Osteocyte (in vitro differentiated cells): Measurements from ENCODE around the gene CDK16. TPM values are rescaled to one million over a fixed set of nuclear protein-coding genes. Genes with fewer than 3 reads are reported as not detected.

ENCODE experiments used
- DNase-seq: peaks from one replicate; pipeline ENCODE4 v3.0.0; 2021; ENCODE audit warnings: mixed read lengths; ENCODE audit not compliant: unreplicated experiment; ENCODE audit errors: extremely low spot score
- H3K27ac Mint-ChIP-seq: one replicate; pipeline ENCODE4 v1.8.0; 2021; ENCODE audit warnings: mild to moderate bottlenecking, mixed read lengths; ENCODE audit not compliant: unreplicated experiment
- H3K27me3 Mint-ChIP-seq: one replicate; pipeline ENCODE4 v1.8.0; 2021; ENCODE audit warnings: mixed read lengths; ENCODE audit not compliant: unreplicated experiment
- H3K36me3 Mint-ChIP-seq: one replicate; pipeline ENCODE4 v1.8.0; 2021; ENCODE audit warnings: mixed read lengths; ENCODE audit not compliant: unreplicated experiment
- H3K4me1 Mint-ChIP-seq: one replicate; pipeline ENCODE4 v1.8.0; 2021; ENCODE audit warnings: mixed read lengths; ENCODE audit not compliant: unreplicated experiment
- H3K4me3 Mint-ChIP-seq: one replicate; pipeline ENCODE4 v1.8.0; 2021; ENCODE audit warnings: mild to moderate bottlenecking, moderate library complexity, mixed read lengths; ENCODE audit not compliant: unreplicated experiment
- H3K9me3 Mint-ChIP-seq: one replicate; pipeline ENCODE4 v1.8.0; 2021; ENCODE audit warnings: mixed read lengths; ENCODE audit not compliant: unreplicated experiment
- total RNA-seq: library from RNA; stranded (reverse); gene quantifications from 2 replicates; pipeline ENCODE4 v1.2.1, GENCODE V29; 2021
- TF ChIP-seq, protein P1 (sequence below): fragments of 200-600 bp; sonication (generic); IDR thresholded peaks from 2 replicates; pipeline ENCODE4 v1.5.0; 2021; ENCODE audit warnings: antibody characterized with exemption, mild to moderate bottlenecking, moderate library complexity

Gene CDK16
- total RNA-seq, 1 donor from 2014 or later = 174 TPM

DNA sequence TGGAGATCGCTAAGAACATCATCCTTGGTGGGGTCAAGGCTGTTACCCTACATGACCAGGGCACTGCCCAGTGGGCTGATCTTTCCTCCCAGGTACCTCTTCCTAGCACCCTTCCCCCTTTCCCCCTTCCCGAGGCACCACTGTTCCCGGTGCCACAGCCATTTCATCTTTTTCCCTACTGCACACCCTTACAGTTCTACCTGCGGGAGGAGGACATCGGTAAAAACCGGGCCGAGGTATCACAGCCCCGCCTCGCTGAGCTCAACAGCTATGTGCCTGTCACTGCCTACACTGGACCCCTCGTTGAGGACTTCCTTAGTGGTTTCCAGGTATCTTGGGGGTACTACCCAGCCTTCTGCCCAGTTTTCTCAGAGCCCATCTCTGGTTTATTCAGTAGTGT lies 19.2 kb upstream of the CDK16 start:
- TF ChIP-seq, protein P1, sequence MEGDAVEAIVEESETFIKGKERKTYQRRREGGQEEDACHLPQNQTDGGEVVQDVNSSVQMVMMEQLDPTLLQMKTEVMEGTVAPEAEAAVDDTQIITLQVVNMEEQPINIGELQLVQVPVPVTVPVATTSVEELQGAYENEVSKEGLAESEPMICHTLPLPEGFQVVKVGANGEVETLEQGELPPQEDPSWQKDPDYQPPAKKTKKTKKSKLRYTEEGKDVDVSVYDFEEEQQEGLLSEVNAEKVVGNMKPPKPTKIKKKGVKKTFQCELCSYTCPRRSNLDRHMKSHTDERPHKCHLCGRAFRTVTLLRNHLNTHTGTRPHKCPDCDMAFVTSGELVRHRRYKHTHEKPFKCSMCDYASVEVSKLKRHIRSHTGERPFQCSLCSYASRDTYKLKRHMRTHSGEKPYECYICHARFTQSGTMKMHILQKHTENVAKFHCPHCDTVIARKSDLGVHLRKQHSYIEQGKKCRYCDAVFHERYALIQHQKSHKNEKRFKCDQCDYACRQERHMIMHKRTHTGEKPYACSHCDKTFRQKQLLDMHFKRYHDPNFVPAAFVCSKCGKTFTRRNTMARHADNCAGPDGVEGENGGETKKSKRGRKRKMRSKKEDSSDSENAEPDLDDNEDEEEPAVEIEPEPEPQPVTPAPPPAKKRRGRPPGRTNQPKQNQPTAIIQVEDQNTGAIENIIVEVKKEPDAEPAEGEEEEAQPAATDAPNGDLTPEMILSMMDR = no peak
- no peaks in the 10 kb centered on the region for H3K9me3 Mint-ChIP-seq
- H3K36me3 Mint-ChIP-seq = peaks cover 55% of the 10 kb centered on the region
- no peaks in the 10 kb centered on the region for H3K27me3 Mint-ChIP-seq
- no peak for DNase-seq
- H3K4me3 Mint-ChIP-seq = no peak overlapping the region
- H3K27ac Mint-ChIP-seq = no peak overlapping the region
- H3K4me1 Mint-ChIP-seq = peaks cover 46% of the 10 kb centered on the region

DNA sequence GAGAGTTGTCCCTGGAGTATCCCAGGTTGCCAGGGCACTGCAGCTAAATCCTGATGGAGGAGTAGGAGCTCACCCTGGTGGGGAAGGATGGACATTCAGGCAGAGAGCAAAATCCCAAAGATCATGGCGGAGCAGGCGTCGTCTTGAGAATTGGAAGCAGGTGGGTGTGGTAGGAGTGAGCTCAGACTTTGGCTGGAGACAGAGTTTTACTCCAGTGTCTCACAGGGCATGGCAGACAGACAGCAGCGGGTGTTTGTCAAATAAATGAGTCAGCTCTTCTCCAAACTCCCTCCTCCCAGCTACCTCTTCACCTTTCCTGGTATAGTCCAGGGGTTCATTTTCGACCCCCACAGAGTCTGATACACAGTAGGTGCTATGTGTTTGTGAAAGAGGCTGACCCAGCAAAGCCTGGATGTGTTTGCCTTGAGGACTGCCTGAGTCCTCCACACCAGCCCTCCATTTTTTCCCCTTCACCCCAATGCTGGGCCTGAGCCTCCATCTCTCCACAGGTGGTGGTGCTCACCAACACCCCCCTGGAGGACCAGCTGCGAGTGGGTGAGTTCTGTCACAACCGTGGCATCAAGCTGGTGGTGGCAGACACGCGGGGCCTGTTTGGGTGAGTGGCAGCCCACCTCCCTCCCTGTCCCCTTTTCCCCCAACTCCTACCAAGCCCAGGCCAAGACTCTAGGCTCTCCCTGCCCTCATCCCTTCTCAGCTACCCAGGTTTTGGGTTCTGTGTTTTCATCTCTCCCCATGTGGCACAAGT lies 17.9 kb upstream of the CDK16 start:
- Mint-ChIP-seq H3K27me3 (no peaks in the 10 kb centered on the region), H3K36me3 (peaks cover 57% of the 10 kb centered on the region), H3K4me1 (peaks cover 34% of the 10 kb centered on the region), H3K27ac (no peak overlapping the region), H3K9me3 (no peaks in the 10 kb centered on the region), H3K4me3 (no peak overlapping the region)
- TF ChIP-seq, protein P1 = no peak
- DNase-seq = no peak

DNA sequence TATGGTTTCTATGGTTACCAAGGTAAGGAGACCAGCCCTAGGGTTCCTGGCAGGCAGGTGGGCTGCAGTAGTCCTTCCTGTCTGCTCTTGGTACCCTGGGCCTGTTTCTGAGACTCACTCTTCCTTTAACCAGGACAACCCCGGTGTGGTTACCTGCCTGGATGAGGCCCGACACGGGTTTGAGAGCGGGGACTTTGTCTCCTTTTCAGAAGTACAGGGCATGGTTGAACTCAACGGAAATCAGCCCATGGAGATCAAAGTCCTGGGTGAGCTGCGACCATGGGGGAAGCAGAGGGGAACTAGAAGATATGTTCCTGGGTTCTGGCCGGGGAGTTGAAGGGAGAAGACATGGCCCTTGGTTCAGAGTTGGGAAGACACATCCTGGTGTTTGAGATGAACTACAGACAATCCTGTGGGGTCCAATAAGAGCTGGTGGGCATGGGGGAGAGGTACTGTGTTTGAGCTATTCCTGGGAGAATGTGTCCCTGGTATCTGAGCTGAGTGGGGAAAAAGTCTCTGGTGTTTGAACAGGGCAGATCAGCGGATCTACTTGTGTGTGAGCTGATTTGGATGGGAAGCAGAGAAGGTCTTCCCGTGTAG lies 17.0 kb upstream of the CDK16 start:
- H3K4me3 Mint-ChIP-seq = no peak overlapping the region

DNA sequence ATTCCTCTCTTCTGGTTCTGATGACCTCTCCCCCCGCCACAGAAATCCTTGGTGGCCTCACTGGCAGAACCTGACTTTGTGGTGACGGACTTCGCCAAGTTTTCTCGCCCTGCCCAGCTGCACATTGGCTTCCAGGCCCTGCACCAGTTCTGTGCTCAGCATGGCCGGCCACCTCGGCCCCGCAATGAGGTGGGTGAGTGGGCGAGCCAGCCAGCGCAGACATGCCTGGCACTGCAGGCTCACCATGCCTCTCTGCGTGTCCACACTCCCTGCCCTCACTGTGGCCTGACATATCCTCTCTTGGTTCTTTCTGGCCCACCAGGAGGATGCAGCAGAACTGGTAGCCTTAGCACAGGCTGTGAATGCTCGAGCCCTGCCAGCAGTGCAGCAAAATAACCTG lies 16.2 kb upstream of the CDK16 start:
- no peaks in the 10 kb centered on the region for H3K27me3 Mint-ChIP-seq
- no peak for DNase-seq
- TF ChIP-seq, protein P1 = no peak
- H3K27ac Mint-ChIP-seq = no peak overlapping the region
- H3K36me3 Mint-ChIP-seq = peaks cover 69% of the 10 kb centered on the region
- H3K4me3 Mint-ChIP-seq = no peak overlapping the region
- peaks cover 22% of the 10 kb centered on the region for H3K4me1 Mint-ChIP-seq
- H3K9me3 Mint-ChIP-seq = no peaks in the 10 kb centered on the region

More for the DNA sequence above, 17.0 kb upstream of the CDK16 start:
- TF ChIP-seq, protein P1 = no peak
- Mint-ChIP-seq H3K27ac (no peak overlapping the region), H3K27me3 (no peaks in the 10 kb centered on the region), H3K36me3 (peaks cover 60% of the 10 kb centered on the region), H3K4me1 (peaks cover 30% of the 10 kb centered on the region), H3K9me3 (no peaks in the 10 kb centered on the region)
- no peak for DNase-seq

DNA sequence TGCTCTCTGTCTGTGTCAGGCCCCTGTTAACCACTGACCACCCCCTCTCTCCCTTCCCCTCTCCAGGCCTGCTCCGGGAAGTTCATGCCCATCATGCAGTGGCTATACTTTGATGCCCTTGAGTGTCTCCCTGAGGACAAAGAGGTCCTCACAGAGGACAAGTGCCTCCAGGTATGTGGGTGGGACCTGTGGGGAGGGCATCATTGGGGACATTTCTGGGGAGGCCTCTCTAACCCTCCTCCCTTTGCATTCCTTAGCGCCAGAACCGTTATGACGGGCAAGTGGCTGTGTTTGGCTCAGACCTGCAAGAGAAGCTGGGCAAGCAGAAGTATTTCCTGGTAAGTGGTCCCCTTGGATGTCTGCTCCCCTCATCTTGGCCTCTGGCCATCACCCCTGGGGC lies 15.6 kb upstream of the CDK16 start:
- no peak for DNase-seq

More for the DNA sequence above, 15.6 kb upstream of the CDK16 start:
- Mint-ChIP-seq H3K4me3 (no peak overlapping the region), H3K27ac (no peak overlapping the region), H3K27me3 (no peaks in the 10 kb centered on the region), H3K4me1 (peaks cover 17% of the 10 kb centered on the region), H3K9me3 (no peaks in the 10 kb centered on the region), H3K36me3 (peaks cover 71% of the 10 kb centered on the region)
- TF ChIP-seq, protein P1 = no peak
